Osteoblast (primary cell): ENCODE measurements around the gene CFAP90. TPM values are rescaled to one million over a fixed set of nuclear protein-coding genes. Genes with fewer than 3 reads are reported as not detected.

Experiments
- DNase-seq: peaks from one replicate; pipeline ENCODE4 v3.0.0; 2011; ENCODE audit warnings: low spot score, mixed read lengths; ENCODE audit not compliant: insufficient read length; ENCODE audit errors: missing footprints
- H2AFZ ChIP-seq: 2 replicates; pipeline ENCODE4 v1.6.0; 2011; ENCODE audit warnings: mild to moderate bottlenecking, low read length
- H3K27ac ChIP-seq: 2 replicates; pipeline ENCODE4 v1.5.1; 2011; ENCODE audit warnings: mild to moderate bottlenecking, low read depth, low read length, moderate library complexity
- H3K27me3 ChIP-seq: 2 replicates; pipeline ENCODE4 v1.6.0; 2012; ENCODE audit warnings: mild to moderate bottlenecking, control low read depth, inconsistent platforms, low read length, moderate library complexity; ENCODE audit not compliant: insufficient read depth
- H3K36me3 ChIP-seq: 2 replicates; pipeline ENCODE4 v1.5.1; 2011; ENCODE audit warnings: mild to moderate bottlenecking, low read length, control low read depth, moderate library complexity; ENCODE audit not compliant: insufficient read depth
- H3K4me1 ChIP-seq: 2 replicates; pipeline ENCODE4 v1.5.1; 2011; ENCODE audit warnings: mild to moderate bottlenecking, low read length, control low read depth, moderate library complexity; ENCODE audit not compliant: insufficient read depth
- H3K4me2 ChIP-seq: 2 replicates; pipeline ENCODE4 v1.6.0; 2011; ENCODE audit warnings: mild to moderate bottlenecking, low read length; ENCODE audit not compliant: insufficient read depth
- H3K4me3 ChIP-seq: fragments of 200-600 bp; sonication (generic); 3 replicates; pipeline ENCODE4 v1.5.1; 2012; ENCODE audit warnings: mild to moderate bottlenecking, low read length, inconsistent platforms; ENCODE audit not compliant: insufficient read depth
- H3K79me2 ChIP-seq: 2 replicates; pipeline ENCODE4 v1.6.0; 2012; ENCODE audit warnings: mild to moderate bottlenecking, low read length, control low read depth, inconsistent platforms; ENCODE audit not compliant: insufficient read depth
- H3K9me3 ChIP-seq: 2 replicates; pipeline ENCODE4 v1.5.1; 2011; ENCODE audit warnings: low read depth, low read length, control low read depth
- H4K20me1 ChIP-seq: 2 replicates; pipeline ENCODE4 v1.6.0; 2012; ENCODE audit warnings: mild to moderate bottlenecking, low read length, control low read depth; ENCODE audit not compliant: insufficient read depth
- total RNA-seq: library from RNA; depleted of rRNA; stranded (reverse); fragments of >200 nt; gene quantifications from 2 replicates; pipeline ENCODE4 v1.2.3, GENCODE V29; 2012
- TF ChIP-seq, protein P1 (sequence below): IDR thresholded peaks from 2 replicates; pipeline ENCODE4 v1.5.1; 2011; ENCODE audit warnings: mild to moderate bottlenecking, low read depth, low read length, moderate library complexity; ENCODE audit errors: extremely low read depth

The CFAP90 gene
- total RNA-seq, 1 donor = 1.1 TPM

DNA sequence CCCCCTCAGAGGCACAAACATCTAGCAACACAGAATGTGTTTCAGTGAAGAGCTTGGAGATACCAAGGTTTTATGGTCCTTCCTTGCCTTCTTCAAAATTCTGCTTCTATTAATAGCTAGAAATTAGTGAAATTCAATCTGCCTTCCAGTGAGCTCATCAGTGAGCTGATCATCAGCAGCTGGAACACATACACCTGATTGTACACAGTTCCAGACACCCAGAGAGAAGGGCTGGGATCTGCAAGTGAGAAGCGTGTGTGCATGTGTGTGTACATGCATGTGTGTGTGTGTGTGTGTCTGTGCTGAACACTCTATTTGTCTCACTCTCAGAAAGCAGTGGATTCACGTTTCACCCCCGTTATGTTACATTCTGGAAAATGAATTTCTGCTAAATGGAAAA lies 28.5 kb downstream of the CFAP90 start:
- Histone ChIP-seq H3K4me1 (no peaks in the 10 kb centered on the region), H3K4me3 (no peak overlapping the region), H2AFZ (no peak overlapping the region), H3K27me3 (no peaks in the 10 kb centered on the region), H3K4me2 (no peak overlapping the region), H3K36me3 (no peaks in the 10 kb centered on the region), H3K9me3 (no peaks in the 10 kb centered on the region), H3K79me2 (no peaks in the 10 kb centered on the region), H3K27ac (no peak overlapping the region), H4K20me1 (no peaks in the 10 kb centered on the region)
- DNase-seq = no peak
- TF ChIP-seq, protein P1, sequence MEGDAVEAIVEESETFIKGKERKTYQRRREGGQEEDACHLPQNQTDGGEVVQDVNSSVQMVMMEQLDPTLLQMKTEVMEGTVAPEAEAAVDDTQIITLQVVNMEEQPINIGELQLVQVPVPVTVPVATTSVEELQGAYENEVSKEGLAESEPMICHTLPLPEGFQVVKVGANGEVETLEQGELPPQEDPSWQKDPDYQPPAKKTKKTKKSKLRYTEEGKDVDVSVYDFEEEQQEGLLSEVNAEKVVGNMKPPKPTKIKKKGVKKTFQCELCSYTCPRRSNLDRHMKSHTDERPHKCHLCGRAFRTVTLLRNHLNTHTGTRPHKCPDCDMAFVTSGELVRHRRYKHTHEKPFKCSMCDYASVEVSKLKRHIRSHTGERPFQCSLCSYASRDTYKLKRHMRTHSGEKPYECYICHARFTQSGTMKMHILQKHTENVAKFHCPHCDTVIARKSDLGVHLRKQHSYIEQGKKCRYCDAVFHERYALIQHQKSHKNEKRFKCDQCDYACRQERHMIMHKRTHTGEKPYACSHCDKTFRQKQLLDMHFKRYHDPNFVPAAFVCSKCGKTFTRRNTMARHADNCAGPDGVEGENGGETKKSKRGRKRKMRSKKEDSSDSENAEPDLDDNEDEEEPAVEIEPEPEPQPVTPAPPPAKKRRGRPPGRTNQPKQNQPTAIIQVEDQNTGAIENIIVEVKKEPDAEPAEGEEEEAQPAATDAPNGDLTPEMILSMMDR = no peak

DNA sequence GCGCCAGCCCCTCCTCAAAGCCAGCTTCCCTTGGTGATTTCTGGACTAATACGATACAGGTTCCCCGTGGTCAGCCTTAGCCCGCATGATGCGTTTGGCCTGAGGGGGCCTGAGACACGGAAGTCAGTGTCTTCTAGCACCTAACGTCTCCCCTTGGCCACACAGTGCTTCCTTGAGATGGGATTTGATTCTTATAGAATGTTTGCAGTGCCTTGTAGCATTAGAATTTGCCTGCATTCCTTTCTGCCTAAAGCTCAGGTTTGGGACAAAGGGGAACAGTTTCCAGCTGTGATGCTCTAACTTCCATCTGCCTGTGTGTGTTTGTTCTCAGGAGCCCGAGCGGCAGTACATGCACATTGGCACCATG lies 34.4 kb downstream of the CFAP90 start:
- H3K4me2 ChIP-seq = no peak overlapping the region
- DNase-seq = no peak
- no peaks in the 10 kb centered on the region for H3K79me2 ChIP-seq
- no peaks in the 10 kb centered on the region for H4K20me1 ChIP-seq
- H3K27me3 ChIP-seq = no peaks in the 10 kb centered on the region
- H3K4me3 ChIP-seq = no peak overlapping the region
- no peak overlapping the region for H2AFZ ChIP-seq
- H3K4me1 ChIP-seq = no peaks in the 10 kb centered on the region
- H3K36me3 ChIP-seq = no peaks in the 10 kb centered on the region
- no peaks in the 10 kb centered on the region for H3K9me3 ChIP-seq
- H3K27ac ChIP-seq = no peak overlapping the region
- TF ChIP-seq, protein P1 = no peak

DNA sequence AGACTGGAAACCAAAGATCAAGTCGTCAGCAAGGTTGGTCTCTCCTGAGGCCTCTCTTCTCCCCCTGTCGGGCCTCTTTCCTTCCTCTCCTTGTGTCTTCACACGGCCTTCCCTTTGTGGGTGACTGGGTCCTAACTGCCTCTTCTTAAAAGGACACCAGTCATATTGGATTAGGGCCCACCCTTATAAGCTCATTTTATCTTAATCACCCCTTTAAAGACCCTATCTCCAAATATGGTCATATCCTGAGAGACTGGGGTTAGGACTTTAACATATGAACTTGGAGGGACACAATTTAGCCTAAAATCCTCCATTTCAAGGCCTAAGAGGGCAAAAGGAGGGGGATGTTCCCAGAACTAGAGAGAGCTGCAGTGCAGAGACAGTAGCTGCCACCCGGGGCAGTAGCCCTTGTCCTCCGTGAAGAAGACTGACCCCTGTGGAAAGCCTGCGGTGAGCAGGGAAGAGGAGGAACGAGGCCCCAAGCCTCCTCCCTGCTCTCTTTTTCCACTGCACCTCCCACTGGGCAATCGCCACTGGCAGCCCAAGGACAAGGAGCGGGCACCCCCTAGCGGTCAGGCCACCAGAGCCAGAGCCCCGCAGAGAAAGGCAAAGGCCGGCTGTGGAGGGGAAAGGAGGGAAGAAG lies 34.9 kb downstream of the CFAP90 start:
- Histone ChIP-seq H3K9me3 (no peaks in the 10 kb centered on the region), H3K27me3 (no peaks in the 10 kb centered on the region), H3K36me3 (no peaks in the 10 kb centered on the region), H3K79me2 (no peaks in the 10 kb centered on the region), H3K4me1 (no peaks in the 10 kb centered on the region), H4K20me1 (no peaks in the 10 kb centered on the region), H3K4me2 (peak overlapping the region; percentile 65), H3K27ac (no peak overlapping the region), H3K4me3 (no peak overlapping the region), H2AFZ (peak overlapping the region; percentile 92)
- peak; percentile 92 for DNase-seq
- TF ChIP-seq, protein P1 = peak; percentile 94

DNA sequence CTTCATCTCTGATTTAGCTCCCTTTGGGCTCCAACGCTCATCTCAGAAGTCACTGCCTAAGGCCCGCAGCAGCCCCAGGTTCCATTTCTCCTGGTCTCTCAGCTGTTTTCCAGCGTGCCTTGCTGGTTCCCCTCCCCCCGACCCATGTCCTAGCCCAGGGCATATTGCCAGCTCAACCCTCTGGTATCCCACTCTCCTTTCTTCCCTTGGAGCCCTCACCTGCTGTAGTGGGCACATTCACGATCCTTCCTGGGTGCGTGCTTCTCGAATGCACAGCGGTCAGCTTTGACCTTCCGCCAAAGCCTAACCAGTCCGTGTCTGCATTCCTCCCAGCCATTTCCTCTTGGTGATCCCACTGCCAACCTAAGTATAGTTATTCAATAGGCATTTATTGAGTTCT lies 36.1 kb downstream of the CFAP90 start:
- H3K4me1 ChIP-seq = no peaks in the 10 kb centered on the region
- no peak overlapping the region for H3K4me2 ChIP-seq
- DNase-seq = no peak
- H3K27me3 ChIP-seq = no peaks in the 10 kb centered on the region
- H2AFZ ChIP-seq = no peak overlapping the region
- H3K27ac ChIP-seq = no peak overlapping the region
- H3K79me2 ChIP-seq = no peaks in the 10 kb centered on the region
- no peaks in the 10 kb centered on the region for H4K20me1 ChIP-seq
- no peaks in the 10 kb centered on the region for H3K9me3 ChIP-seq
- no peaks in the 10 kb centered on the region for H3K36me3 ChIP-seq
- TF ChIP-seq, protein P1 = no peak
- H3K4me3 ChIP-seq = no peak overlapping the region
